ENCODE measurements around the gene STYXL2. TPM values are rescaled to one million over a fixed set of nuclear protein-coding genes. Genes with fewer than 3 reads are reported as not detected.

Gene STYXL2
- total RNA-seq, 2 donors from 2014 or later = 0.10 TPM; not detected in 1

GRCh38 chr1:167092653-167093052 is 1.2 kb upstream of the STYXL2 start:
- no peak for DNase-seq
- no peak for TF ChIP-seq CTCF (IDR thresholded peaks at IDR 0.05)

GRCh38 chr1:167094690-167095089 is 815 bp downstream of the STYXL2 start:
- intact Hi-C loops (cut with DNase I) = no loop called here
- Histone ChIP-seq H3K27me3 (no peaks in the 10 kb centered on the region), H3K9ac (ENCODE audit: low read depth in 2 of 2, low read length in 2 of 2) (no peak overlapping the region), H3K9me3 (no peaks in the 10 kb centered on the region), H3K27ac (no peak overlapping the region), H3K4me3 (no peak overlapping the region), H3K4me1 (peaks cover 3% of the 10 kb centered on the region), H3K36me3 (no peaks in the 10 kb centered on the region)
- no peak for TF ChIP-seq CTCF (IDR thresholded peaks at IDR 0.05)
- no peak for DNase-seq

More at GRCh38 chr1:167092653-167093052, 1.2 kb upstream of the STYXL2 start:
- no peak overlapping the region for H3K27ac ChIP-seq
- H3K9me3 ChIP-seq = no peaks in the 10 kb centered on the region
- H3K36me3 ChIP-seq = no peaks in the 10 kb centered on the region
- peaks cover 3% of the 10 kb centered on the region for H3K4me1 ChIP-seq
- H3K4me3 ChIP-seq = no peak overlapping the region
- intact Hi-C loops (cut with DNase I) = no loop called here
- no peaks in the 10 kb centered on the region for H3K27me3 ChIP-seq
- no peak overlapping the region for H3K9ac ChIP-seq (ENCODE audit: low read depth in 2 of 2, low read length in 2 of 2)

- H3K4me3 ChIP-seq = no peak overlapping the region
- no peak overlapping the region for H3K27ac ChIP-seq
- no peak for DNase-seq
- no peak for TF ChIP-seq CTCF (IDR thresholded peaks at IDR 0.05)
- no peaks in the 10 kb centered on the region for H3K9me3 ChIP-seq
- intact Hi-C loops (cut with DNase I) = no loop called here
- H3K9ac ChIP-seq (ENCODE audit: low read depth in 2 of 2, low read length in 2 of 2) = no peak overlapping the region
- no peaks in the 10 kb centered on the region for H3K27me3 ChIP-seq
- H3K36me3 ChIP-seq = no peaks in the 10 kb centered on the region
- peaks cover 3% of the 10 kb centered on the region for H3K4me1 ChIP-seq
These were observed 1.5 kb downstream of the STYXL2 start for GRCh38 chr1:167095368-167095767.

- no peak overlapping the region for H3K4me3 ChIP-seq
- H3K36me3 ChIP-seq = no peaks in the 10 kb centered on the region
- no peaks in the 10 kb centered on the region for H3K4me1 ChIP-seq
- no peak for DNase-seq
- no peak for TF ChIP-seq CTCF (IDR thresholded peaks at IDR 0.05)
- no peaks in the 10 kb centered on the region for H3K27me3 ChIP-seq
- H3K27ac ChIP-seq = no peak overlapping the region
- intact Hi-C loops (cut with DNase I) = no loop called here
- H3K9me3 ChIP-seq = no peaks in the 10 kb centered on the region
- no peak overlapping the region for H3K9ac ChIP-seq (ENCODE audit: low read depth in 2 of 2, low read length in 2 of 2)
These were observed 6.0 kb downstream of the STYXL2 start for GRCh38 chr1:167099851-167100250.

- no peak for DNase-seq
- H3K27me3 ChIP-seq = no peaks in the 10 kb centered on the region
- no peak overlapping the region for H3K4me3 ChIP-seq
- intact Hi-C loops (cut with DNase I) = no loop called here
- no peak for TF ChIP-seq CTCF (IDR thresholded peaks at IDR 0.05)
- no peaks in the 10 kb centered on the region for H3K36me3 ChIP-seq
- H3K9me3 ChIP-seq = no peaks in the 10 kb centered on the region
- no peak overlapping the region for H3K9ac ChIP-seq (ENCODE audit: low read depth in 2 of 2, low read length in 2 of 2)
- H3K27ac ChIP-seq = peak overlapping the region; percentile 34
- H3K4me1 ChIP-seq = no peaks in the 10 kb centered on the region
These were observed 6.9 kb downstream of the STYXL2 start for GRCh38 chr1:167100730-167101129.

GRCh38 chr1:167101754-167102153 is 7.9 kb downstream of the STYXL2 start:
- TF ChIP-seq CTCF (IDR thresholded peaks at IDR 0.05) = no peak
- no peaks in the 10 kb centered on the region for H3K27me3 ChIP-seq
- H3K4me1 ChIP-seq = no peaks in the 10 kb centered on the region
- no peak for DNase-seq
- no peak overlapping the region for H3K9ac ChIP-seq (ENCODE audit: low read depth in 2 of 2, low read length in 2 of 2)
- no peak overlapping the region for H3K27ac ChIP-seq
- H3K36me3 ChIP-seq = no peaks in the 10 kb centered on the region
- no peaks in the 10 kb centered on the region for H3K9me3 ChIP-seq
- intact Hi-C loops (cut with DNase I) = no loop called here
- no peak overlapping the region for H3K4me3 ChIP-seq
